GM10248 (cell line): ENCODE measurements around the gene ZGRF1.
A peak's percentile ranks its signal among the peaks of the same experiment; 100 is the strongest.

Source experiments
- CTCF ChIA-PET: fragments of 300-600 bp; sonication (Branson Sonifier 250); formaldehyde crosslinking; extraction: SDS; loops from one replicate; lab custom pipeline; 2021; ENCODE audit warnings: antibody characterized with exemption; lab: Yijun Ruan, JAX
- POLR2A ChIA-PET: fragments of 350-650 bp; sonication (Branson Sonifier 250); formaldehyde crosslinking; extraction: SDS; loops from one replicate; lab custom pipeline; 2020; ENCODE audit warnings: antibody characterized with exemption; lab: Yijun Ruan, JAX
- DNase-seq: peaks from one replicate; pipeline ENCODE4 v3.0.0; 2012; ENCODE audit errors: extremely low spot score
- TF ChIP-seq, protein P1 (sequence below): IDR thresholded peaks from 2 replicates; pipeline ENCODE4 v1.5.1; 2012; ENCODE audit warnings: mild to moderate bottlenecking, low read depth; ENCODE audit errors: extremely low read depth, missing control alignments, control extremely low read depth

Gene ZGRF1

DNA sequence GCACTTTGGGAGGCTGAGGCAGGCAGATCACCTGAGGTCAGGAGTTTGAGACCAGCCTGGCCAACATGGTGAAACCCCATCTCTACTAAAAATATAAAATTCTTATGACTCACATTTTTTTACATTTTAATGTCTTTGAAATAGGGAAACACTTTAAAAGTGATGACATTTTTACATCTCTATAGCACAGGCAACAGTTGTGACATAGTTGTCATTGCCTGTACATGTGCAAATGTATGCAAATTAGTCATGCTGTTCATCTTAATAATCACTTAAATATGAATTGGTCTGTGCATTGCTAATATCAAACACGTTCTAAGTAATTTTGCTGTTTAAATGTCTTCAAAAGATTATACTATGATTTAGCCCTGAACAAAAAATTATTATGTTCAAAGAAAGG, 41.7 kb downstream of the ZGRF1 start:
- TF ChIP-seq, protein P1, sequence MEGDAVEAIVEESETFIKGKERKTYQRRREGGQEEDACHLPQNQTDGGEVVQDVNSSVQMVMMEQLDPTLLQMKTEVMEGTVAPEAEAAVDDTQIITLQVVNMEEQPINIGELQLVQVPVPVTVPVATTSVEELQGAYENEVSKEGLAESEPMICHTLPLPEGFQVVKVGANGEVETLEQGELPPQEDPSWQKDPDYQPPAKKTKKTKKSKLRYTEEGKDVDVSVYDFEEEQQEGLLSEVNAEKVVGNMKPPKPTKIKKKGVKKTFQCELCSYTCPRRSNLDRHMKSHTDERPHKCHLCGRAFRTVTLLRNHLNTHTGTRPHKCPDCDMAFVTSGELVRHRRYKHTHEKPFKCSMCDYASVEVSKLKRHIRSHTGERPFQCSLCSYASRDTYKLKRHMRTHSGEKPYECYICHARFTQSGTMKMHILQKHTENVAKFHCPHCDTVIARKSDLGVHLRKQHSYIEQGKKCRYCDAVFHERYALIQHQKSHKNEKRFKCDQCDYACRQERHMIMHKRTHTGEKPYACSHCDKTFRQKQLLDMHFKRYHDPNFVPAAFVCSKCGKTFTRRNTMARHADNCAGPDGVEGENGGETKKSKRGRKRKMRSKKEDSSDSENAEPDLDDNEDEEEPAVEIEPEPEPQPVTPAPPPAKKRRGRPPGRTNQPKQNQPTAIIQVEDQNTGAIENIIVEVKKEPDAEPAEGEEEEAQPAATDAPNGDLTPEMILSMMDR, result no peak
- CTCF ChIA-PET, result interaction anchor here (1.0 kb wide), 1 partner anchor 10 kb away, joined by 3 read pairs; no protein-coding TSS in a partner anchor

DNA sequence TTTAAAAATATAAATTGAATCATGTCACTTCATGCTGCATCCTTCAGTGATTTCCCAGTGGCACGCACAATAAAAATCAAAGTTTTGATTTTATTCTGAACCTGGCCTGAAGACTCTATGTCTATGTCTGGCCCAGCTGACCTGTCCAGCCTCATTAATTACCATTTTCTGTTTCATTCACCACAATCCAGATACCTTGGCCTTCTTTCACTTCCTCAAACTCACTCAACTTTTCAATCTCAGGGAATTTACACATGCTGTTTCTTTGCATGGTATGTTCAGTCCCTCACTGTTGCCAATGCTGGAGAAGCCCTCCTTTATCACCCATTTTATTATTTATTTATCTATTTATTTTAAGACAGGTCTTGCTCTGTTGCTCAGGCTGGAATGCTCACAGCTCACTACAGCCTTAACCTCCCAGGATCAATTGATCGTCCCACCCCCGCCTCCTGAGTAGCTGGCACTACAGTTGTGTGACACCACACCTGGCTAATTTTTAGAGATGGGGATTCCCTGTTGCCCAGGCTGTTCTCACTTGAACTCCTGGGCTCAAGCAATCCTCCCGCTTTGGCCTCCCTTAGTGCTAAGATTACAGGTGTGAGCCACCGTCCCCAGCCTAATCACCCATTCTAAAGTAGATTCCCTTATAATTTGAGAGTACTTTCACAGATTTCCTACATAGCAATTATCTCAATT, 43.1 kb downstream of the ZGRF1 start:
- peak; percentile 15 for DNase-seq
- TF ChIP-seq, protein P1, result no peak
- ChIA-PET POLR2A (interaction anchor here (0.5 kb wide), 1 partner anchor 10 kb away, joined by 3 read pairs; no protein-coding TSS in a partner anchor), CTCF (interaction anchor here (1.0 kb wide), 2 partner anchors 11 to 69 kb away, joined by 3 read pairs; no protein-coding TSS in a partner anchor)

More for the DNA sequence above, 41.7 kb downstream of the ZGRF1 start:
- POLR2A ChIA-PET, result no interaction called here
- no peak for DNase-seq

DNA sequence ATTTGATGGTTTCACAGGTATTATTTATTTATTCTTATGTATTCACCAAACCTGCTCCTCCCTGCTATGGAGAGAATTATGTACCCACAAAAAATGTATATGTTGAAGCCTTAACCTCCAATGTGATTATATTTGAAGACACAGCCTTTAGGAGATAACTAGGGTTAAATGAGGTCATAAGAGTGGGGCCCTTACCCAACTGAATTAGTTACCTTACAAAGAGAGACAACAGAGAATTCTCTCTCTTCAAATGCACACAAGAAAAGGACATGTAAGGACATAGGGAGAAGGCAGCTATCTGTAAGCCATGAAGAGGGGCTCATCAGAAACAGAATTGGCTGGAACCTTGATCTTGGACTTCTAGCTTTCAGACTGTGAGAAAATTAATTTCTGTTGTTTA, 44.0 kb downstream of the ZGRF1 start:
- POLR2A ChIA-PET, result no interaction called here
- CTCF ChIA-PET, result interaction anchor here (1.0 kb wide), 1 partner anchor 69 kb away, joined by 3 read pairs; no protein-coding TSS in a partner anchor
- no peak for DNase-seq
- TF ChIP-seq, protein P1, result no peak

DNA sequence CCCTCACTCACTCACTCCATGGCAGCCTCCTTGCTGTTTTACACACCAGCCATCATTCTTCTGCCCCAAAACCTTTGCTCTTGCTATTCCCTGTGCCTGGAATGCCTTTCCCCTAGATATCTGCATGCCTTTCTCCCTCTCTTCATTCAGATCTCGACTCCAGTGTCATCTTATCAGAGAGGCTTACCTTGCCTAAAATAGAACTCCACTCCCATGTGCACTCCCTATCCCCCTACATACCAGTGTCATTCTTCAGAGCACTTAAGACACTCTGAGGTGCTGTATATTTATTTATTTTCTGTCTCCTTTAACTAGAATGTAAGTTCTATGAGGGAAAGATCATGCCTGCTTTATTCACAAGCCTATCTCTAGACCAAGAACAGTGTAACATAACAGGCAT, 45.1 kb downstream of the ZGRF1 start:
- DNase-seq, result no peak
- CTCF ChIA-PET, result interaction anchor here (1.4 to 3.2 kb wide), 2 partner anchors 13 to 67 kb away, joined by 3 to 19 read pairs; no protein-coding TSS in a partner anchor
- TF ChIP-seq, protein P1, result no peak
- POLR2A ChIA-PET, result no interaction called here

DNA sequence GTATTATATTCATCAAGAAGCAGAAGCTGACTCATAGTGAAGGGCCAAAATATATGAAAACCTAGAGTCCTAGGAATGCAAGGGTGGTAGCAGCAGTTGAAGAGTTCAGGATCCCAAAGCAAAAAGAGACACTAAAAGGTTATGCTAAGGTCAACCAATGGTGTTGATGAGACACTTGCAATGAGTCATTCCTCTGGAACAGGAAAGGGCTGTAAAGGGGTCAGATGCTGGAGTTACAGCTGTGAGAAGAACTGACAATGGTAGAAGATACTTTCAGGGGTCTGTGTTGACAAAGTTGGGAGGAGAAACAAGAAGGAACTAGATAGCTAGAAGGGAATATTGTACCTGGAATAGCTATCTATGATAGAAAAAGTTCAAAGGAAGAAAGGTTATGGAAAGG, 47.5 kb downstream of the ZGRF1 start:
- ChIA-PET POLR2A (no interaction called here), CTCF (interaction anchor here (1.3 to 3.2 kb wide), 4 partner anchors 15 to 262 kb away, joined by 3 to 19 read pairs (median 6); no protein-coding TSS in a partner anchor)
- TF ChIP-seq, protein P1, result no peak
- DNase-seq, result no peak

DNA sequence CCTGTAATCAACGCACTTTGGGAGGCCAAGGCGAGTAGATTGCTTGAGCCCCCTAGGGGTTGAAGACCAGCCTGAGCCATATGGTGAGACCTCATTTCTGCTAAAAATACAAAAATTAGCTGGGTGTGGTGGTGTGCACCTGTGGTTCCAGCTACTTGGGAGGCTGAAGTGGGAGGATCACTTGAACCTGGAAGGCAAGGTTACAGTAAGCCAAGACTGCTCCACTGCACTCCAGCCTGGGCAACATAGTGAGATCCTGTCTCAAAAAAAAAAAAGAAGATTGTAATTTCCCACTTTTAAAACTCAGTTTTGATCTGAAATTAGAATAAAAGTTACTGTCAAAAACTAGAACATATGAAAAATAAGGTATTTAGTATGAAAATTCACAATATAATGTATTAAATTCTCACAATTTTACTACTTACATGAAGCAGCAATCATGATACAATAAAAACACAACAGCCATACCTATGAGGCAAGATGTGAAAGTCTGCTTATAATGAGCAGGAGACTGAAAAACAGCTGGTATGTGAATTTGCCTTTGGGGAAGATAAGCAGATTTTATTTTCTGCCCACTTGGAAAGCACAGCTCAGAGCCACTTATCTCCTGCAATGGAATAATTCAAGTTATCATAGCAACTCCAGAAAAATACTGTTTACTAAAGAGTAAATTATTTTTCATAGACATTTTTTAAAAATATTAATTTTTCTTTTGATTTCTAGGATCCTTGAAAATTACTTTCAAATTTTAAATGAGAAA, 50.6 kb downstream of the ZGRF1 start:
- ChIA-PET CTCF (interaction anchor here (1.0 to 1.8 kb wide), 4 partner anchors 18 to 31 kb away, joined by 3 to 4 read pairs (median 3); no protein-coding TSS in a partner anchor), POLR2A (no interaction called here)
- TF ChIP-seq, protein P1, result no peak
- DNase-seq, result no peak
